Measurements from ENCODE around the gene CEP170B. TPM values are rescaled to one million over a fixed set of nuclear protein-coding genes. Genes with fewer than 3 reads are reported as not detected.

CEP170B gene
- total RNA-seq, 1 donor from 2014 or later = 14.4 TPM

- DNase-seq (ENCODE audit: low read depth, low spot score) = no peak
Observed at GRCh38 chr14:104923640-104924420, 58.8 kb downstream of the CEP170B start.

GRCh38 chr14:104924421-104925213 lies 59.5 kb downstream of the CEP170B start, which contains the start of gene PLD4:
Gene PLD4, plus strand, starts transcription at chr14:104924879. Its CDS starts 2,262 bp downstream, at chr14:104927141.
- H3K4me3 Mint-ChIP-seq = no peak within 1 kb of the TSS
- no peak within 1 kb of the TSS for H3K27ac Mint-ChIP-seq (ENCODE audit: unreplicated experiment)
- no peak for TF ChIP-seq CTCF (conservative IDR thresholded peaks at IDR 0.05)
- no peaks in the 10 kb centered on the region for H3K27me3 Mint-ChIP-seq (ENCODE audit: low read depth)
- no peaks in the 10 kb centered on the region for H3K36me3 Mint-ChIP-seq (ENCODE audit: low read depth)
- no peaks in the 10 kb centered on the region for H3K9me3 Mint-ChIP-seq
- no peak for DNase-seq (ENCODE audit: low read depth, low spot score)
- peaks cover 3% of the 10 kb centered on the region for H3K4me1 Mint-ChIP-seq

More at GRCh38 chr14:104923640-104924420, 58.8 kb downstream of the CEP170B start:
- Mint-ChIP-seq H3K4me1 (peaks cover 11% of the 10 kb centered on the region), H3K9me3 (no peaks in the 10 kb centered on the region), H3K27ac (ENCODE audit: unreplicated experiment) (no peak overlapping the region), H3K4me3 (no peak overlapping the region), H3K36me3 (ENCODE audit: low read depth) (no peaks in the 10 kb centered on the region), H3K27me3 (ENCODE audit: low read depth) (no peaks in the 10 kb centered on the region)
- TF ChIP-seq CTCF (conservative IDR thresholded peaks at IDR 0.05) = no peak

- H3K9me3 Mint-ChIP-seq = no peaks in the 10 kb centered on the region
- H3K27ac Mint-ChIP-seq (ENCODE audit: unreplicated experiment) = no peak overlapping the region
- TF ChIP-seq CTCF (conservative IDR thresholded peaks at IDR 0.05) = no peak
- no peaks in the 10 kb centered on the region for H3K4me1 Mint-ChIP-seq
- DNase-seq (ENCODE audit: low read depth, low spot score) = no peak
- H3K36me3 Mint-ChIP-seq (ENCODE audit: low read depth) = no peaks in the 10 kb centered on the region
- no peak overlapping the region for H3K4me3 Mint-ChIP-seq
- H3K27me3 Mint-ChIP-seq (ENCODE audit: low read depth) = peaks cover 6% of the 10 kb centered on the region
Observed at GRCh38 chr14:104925214-104925854, 60.3 kb downstream of the CEP170B start.

GRCh38 chr14:104925855-104926609 lies 61.0 kb downstream of the CEP170B start:
- H3K36me3 Mint-ChIP-seq (ENCODE audit: low read depth) = no peaks in the 10 kb centered on the region
- peaks cover 13% of the 10 kb centered on the region for H3K27me3 Mint-ChIP-seq (ENCODE audit: low read depth)
- no peaks in the 10 kb centered on the region for H3K4me1 Mint-ChIP-seq
- H3K9me3 Mint-ChIP-seq = no peaks in the 10 kb centered on the region
- no peak overlapping the region for H3K27ac Mint-ChIP-seq (ENCODE audit: unreplicated experiment)
- no peak for TF ChIP-seq CTCF (conservative IDR thresholded peaks at IDR 0.05)
- H3K4me3 Mint-ChIP-seq = no peak overlapping the region
- no peak for DNase-seq (ENCODE audit: low read depth, low spot score)
